Measurements from ENCODE around the gene GGN.
A peak's percentile ranks its signal among the peaks of the same experiment; 100 is the strongest.
"Not testable (repeated sequence)": the region's sequence is repeated elsewhere in the genome, so short reads cannot be mapped to it uniquely, and the experiment has no call there.

Gene GGN, protein sequence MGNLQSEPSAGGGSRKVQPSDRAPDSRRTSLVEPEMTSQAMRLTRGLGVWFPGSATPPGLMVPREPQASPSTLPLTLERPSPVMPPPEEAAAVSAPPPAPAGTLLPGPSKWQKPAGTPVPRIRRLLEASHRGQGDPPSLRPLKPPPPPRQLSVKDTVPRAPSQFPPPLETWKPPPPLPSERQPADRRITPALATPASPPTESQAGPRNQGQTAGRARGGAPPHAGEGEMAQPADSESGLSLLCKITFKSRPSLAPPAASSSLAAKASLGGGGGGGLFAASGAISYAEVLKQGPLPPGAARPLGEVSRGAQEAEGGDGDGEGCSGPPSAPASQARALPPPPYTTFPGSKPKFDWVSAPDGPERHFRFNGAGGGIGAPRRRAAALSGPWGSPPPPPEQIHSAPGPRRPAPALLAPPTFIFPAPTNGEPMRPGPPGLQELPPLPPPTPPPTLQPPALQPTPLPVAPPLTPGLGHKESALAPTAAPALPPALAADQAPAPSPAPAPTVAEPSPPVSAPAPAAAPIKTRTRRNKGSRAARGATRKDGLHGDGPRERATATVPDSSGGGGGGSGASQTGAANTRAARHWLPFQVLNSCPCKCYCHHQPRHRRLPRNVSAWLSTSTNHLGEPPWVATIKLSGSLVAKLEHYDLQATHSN

DNA sequence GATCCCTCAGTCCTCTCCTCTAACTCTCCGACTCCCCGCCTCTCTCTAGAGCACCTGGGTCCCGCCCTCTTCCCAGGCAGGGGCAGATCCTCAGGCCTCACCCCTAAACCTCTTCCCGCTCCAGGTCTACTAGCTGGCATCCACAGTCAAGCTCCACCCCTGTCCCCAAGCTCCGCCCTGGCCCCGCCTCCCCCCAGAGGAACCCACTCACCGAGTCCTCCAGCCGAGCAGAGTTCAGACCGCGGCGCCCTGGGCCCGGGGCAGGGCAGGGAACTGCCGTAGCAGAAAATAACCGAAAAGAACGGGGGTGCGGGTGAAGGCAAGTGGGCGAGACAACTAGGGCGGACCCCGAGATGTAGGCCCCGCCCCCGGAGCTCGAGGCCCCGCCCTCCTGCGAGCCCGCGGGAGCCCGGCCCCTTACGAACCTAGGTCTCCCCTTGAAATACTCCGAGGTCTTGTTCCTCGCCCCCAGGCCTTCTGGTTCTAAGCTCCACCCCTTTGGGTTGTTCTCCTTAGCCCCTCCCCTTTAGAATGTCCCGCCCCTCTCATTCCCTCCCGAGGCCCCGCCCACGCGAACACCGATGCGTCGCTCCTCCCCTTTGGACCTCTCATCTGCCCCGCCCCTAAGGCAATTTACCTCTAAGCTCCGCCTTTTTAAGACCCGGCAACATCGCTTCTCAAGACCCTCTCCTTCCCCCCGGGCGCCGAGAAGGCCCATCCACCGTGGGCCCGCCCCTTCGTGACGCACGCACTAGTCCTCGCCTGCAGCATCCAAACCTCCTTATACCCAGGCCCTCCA lies at the start of gene GGN:
GGN (minus strand) TSS at position 485 of the 799 bp plus-strand sequence. CDS start 773 bp downstream, outside the sequence.
- DNase-seq: peak; percentile 82

DNA sequence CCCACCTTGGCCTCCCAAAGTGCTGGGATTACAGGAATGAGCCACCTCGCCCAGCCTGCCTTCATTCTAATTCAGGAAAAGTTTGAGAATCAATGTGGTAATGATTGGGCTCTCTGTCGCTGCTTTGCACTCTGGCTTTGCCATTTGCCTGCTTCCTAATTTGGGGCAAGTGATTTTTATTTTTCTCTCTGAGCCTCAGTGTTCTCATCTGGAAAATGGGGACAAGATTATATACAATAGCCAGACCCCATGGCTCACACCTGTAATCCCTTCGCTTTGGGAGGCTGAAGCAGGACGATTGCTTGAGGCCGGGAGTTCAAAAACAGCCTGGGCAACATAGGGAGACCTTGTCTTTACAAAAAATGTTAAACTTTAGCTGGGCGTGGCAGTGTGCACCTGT lies 49.5 kb upstream of the GGN start:
- no peak for DNase-seq

DNA sequence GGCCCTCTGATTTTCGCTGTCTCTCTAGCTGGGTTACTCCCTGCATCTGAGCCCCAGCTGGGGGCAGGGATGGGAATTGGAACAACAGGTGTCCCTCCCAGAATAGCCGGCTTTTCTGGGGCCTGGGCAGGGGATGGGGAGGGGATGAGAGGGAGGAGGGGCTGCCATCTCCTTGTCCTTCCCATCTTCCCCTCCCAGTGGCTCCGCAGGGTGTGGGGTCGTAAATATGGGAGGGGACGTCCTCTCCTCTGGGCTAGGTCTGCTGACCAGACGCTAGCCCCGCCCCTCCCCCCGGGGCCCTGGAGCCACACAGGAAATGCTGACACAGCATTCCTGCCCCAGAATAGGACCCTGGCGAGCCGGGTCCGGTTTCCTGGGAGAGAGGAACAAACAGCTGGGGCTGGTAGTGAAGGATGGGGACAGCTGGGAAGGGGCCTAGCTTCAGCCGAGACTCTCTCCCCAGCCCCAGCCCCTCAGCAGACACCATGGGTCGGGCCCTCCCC lies 46.8 kb upstream of the GGN start:
- DNase-seq: no peak

DNA sequence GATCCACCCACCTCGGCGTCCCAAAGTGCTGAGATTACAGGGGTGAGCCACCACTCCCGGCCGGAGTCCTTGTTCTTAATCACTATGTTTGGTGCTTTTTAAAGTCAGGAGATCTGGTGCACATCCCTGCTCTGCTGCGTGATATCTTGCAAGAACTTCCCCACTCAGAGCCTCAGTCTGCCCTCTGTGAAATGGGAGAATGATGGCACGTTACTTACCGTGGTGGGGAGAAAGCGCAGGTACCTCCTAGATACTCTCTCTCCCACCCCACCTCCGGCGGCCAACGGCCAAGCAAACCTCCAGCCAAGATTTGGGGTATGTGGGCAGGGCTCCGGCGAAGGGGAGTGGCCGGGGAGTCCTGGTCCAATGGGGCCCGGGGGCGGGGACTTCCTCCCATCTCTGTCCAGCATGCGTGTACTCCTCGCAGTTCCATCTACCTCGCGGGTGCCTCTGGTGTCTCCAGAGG lies 45.5 kb upstream of the GGN start, which contains the start of gene RYR1:
RYR1 (plus strand) TSS at position 424 of the 466 bp plus-strand sequence. CDS start 139 bp downstream, outside the sequence.
- DNase-seq: peak; percentile 79

DNA sequence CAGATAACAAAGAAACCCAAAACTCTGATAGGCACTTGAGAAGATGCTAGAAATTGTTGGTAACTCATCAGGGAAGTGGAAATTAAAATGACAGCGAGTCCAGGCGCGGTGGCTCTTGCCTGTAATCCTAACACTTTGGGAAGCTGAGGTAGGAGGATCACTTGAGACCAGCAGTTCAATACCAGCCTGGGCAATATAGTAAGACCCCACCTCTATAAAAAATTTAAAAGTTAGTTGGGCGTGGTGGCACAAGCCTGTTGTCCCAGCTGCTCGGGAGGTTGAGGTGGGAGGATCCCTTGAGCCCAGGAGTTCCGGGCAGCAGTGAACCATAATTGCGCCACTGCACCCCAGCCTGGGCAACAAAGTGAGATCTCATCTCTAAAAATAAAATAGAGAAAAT lies 43.1 kb upstream of the GGN start:
- DNase-seq: no peak

DNA sequence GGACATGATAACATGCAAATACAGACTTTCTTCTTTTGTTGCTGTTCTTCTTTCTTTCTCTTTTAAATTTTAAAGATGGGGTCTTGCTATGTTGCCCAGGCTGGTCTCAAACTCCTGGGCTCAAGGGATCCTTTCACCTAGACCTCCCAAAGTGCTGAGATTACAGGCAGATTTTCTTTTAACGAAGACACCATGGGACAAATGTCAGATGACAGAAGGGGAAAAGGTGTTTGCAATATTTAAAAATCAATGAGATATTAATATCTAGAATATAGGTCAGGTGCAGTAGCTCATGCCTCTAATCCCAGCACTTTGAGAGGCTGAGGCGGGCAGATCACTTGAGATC lies 42.0 kb upstream of the GGN start:
- DNase-seq: no peak

DNA sequence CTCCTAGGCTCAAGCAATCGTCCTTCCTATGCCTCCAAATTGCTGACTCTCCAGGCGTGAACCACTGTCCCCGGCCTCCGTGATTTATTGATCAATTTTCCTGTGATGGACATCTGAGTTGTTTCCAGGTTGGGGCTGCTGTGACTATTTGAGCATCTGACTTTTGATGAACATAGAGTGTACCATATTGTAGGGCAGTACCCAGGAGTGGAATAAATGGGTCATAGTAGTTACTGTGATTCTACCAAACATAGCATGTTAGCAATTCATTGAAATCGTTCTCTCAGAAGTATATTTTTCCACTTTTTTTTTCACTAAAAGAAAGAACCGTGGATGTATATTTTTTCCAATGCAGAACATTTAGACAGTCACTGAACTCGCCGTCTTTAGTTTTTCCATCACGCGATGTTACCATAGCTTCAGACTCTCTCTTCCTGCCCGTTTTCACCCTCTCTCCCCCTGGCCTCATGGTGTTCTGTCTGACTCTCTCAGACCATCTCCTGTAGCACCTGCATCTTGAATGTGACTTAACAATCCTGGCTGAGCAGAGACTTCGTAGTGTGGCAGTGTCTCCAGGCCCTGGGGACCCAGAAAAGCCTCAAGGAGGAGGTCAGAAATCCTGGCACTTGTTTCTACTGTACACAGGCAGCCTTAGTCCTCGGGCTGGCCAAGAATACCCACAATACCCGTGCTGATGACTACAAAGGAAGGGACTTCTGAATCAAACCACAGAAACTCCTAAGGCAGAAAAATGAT lies 41.4 kb upstream of the GGN start:
- peak; percentile 67 for DNase-seq

DNA sequence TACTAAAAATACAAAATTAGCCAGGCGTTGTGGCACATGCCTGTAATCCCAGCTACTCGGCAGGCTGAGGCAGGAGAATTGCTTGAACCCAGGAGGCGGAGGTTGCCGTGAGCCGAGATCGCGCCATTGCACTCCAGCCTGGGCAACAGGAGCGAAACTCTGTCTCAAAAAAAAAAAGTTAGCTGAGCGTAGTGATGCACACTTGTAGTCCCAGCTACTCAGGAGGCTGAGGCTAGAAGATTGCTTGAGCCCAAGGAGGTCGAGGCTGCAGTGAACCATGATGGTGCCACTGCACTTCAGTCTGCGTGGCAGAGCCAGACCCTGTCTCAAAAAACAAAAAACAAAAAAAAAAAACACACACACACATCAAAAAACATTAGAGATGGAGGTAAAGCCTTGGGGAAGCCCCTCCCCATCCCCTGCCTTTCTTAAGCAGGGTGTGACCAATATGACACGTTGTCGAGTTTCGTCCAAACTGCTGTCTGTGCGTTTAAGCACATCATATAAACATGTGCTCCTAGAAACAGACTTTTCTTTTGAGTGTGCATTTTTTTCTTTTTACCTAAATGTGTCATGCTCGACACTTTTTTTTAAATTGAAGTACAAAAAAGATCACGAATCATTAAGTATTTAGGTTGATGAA lies 39.3 kb upstream of the GGN start:
- peak; percentile 90 for DNase-seq

DNA sequence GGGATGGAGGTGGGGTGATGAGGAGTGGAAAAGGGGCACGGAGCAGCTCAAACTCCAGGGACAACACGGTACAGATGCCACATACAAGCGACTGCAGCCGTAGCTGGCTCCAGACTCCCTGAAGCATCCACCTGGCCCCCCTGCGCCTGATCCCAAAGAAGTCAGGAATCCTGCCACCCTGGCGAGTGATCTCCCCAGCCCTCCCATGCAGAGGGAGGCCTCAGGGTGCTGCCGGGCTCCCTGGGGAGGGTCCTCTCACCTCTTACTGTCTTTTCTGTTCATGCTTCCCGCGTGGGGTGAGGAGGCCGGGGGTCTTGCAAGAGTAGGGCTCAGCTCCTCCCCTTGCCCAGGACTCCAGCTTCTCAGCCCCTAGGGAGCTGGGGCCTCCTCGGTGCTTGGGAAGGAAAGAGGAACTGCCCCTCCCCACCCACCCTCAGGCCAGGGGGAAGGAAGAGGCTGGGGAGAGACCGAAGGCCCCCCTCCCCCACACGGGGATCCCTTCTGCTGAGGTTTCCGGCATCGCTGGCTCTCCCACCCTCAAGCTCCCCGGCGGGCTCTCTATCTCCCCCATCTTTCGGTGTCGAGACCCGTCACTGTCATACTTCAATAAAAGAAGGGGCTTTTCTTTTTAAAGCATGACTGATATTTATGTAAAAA lies 38.1 kb upstream of the GGN start, which contains the start of gene RASGRP4:
RASGRP4 (minus strand) TSS at position 410 of the 657 bp plus-strand sequence; CDS start at position 282, 128 bp downstream.
- DNase-seq: peak; percentile 72

DNA sequence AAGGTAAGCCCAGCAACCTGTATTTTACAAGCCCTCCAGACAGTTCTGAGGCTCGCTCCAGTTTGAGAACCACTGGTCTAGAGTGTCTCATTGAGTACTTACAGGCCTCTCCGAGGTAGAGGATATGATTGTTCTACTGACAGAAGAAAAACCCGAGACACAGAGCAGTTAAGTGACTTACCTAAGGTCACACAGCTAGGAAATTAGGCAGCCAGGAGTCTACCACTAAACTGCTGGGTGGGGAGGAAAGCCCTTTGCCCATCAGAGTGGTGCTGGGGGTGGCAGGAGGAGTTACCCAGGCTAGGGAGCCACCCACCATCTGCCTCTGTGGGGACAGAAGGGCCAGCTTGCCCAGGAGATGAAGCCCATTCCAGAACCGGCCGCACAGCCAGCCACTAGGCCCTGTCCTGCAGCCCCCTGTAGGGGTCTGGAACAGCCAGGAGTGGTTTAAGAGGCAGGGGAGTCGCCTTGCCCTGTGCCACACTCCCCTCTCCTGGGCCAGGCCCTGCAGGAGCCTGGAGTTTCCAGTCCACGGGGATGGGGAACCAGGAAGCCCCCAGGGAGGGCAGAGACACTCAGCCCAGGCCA lies 37.5 kb upstream of the GGN start:
- no peak for DNase-seq

DNA sequence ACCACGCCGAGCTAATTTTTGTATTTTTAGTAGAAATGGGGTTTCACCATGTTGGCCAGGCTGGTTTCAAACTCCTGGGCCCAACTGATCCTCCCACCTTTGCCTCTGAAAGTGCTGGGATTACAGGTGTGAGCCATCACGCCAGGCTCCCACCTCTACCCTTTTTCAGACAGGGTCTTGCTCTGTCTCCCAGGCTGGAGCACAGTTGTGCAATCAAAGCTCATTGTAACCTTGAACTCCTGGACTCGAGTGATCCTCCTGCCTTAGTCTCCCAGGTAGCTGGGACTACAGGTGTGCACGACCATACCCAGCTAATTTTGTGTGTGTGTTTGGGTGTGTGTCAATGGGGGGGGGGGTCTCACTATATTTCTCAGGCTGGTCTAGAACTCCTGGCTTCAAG lies 36.4 kb upstream of the GGN start:
- DNase-seq: no peak

DNA sequence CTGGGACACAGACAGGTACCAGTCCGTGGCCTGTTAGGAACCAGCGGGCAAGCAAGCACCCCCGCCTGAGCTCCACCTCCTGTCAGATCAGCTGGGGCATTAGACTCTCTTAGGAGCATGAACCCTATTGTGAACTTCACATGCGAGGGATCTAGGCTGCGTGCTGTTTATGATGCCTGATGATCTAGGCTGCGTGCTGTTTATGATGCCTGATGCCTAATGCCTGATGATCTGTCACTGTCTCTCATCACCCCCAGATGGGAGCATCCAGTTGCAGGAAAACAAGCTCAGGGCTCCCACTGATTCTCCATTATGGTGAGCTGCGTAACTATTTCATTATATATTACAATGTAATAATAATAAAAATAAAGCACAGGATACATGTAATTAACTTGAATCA lies 34.6 kb upstream of the GGN start:
- DNase-seq: no peak

DNA sequence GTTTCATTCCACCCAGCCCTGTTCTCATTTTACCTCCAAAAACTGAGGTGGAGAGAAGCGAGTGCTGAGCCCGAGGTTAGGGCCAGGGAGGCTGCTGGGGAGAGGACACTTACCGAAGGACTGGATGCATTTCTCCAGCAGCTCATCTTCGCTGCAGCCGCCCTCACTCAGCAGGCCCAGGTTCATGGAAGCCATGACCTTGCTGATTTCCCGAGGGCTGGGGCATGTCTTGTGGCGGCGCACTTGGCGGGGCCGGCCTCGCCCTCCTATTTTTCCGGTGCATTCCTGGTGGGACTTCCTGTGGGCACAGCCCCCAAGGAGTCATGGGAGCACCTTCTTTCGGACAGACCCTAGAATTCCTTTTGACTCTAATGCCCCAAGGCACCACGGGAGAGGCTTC lies 34.0 kb upstream of the GGN start:
- no peak for DNase-seq

DNA sequence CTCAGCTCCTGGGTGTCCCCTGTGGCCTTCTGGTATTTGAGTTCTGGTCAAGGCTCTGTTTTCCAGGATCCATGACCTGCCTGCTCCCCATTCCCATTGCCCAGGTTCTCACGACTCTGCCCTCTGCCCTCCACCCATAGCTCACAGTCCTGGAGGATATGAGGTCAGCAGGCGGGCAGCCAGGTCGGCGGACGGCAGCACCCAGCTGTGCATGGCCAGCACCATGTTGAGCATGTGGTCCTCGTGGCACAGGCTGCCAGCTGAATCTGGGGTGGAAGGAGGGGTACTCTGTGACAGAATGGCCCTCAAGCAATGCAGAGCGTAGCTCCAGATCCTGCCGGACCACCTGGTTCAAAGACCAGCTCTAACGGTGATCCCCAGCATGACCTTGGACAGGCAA lies 33.1 kb upstream of the GGN start:
- no peak for DNase-seq

DNA sequence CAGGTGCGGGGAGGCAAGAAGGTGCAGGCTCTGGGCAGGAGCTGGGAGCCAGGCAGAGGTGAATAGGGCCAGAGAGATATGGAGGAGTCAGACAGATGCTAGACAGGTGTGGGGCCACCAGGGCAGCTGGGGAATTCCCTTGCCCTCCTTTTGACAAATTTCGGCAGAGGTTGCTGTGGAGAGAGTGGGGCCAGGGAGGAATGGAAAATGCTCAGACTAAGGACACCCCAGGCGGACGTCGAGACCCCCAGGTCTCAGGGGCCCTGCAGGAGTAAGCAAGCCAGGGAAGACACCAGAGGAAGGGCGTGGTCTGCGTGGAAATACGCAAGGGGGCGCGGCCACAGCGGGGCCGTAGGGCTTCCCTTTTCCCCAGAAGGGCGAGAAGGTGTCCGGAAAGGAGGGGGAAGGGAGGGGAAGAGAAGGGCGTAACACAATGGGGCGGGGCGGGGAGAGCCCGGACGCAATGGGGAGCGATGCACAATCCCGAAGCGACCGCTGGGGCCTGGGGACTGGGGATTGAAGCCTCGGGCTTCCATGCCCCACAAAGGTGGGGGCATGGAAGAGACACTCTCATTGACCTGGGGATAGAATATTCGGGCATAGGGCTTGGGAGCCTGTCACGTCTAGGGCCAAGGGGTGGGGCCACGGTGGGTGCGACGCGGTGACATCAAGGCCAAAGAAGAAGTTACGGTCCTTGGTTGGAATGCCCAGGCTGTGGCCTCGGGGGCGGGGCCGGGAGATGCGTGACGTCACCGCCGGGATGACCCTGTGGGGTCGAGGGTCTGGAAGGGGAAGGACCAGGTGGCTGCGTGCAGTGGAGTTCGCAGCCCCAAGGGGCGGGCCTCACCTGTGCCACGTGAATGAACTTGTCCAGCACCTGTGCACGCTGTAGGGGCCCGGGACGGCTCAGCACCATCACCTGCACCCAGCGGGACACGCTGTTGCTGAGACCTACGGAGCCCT lies 30.0 kb upstream of the GGN start:
- peak; percentile 85 for DNase-seq

DNA sequence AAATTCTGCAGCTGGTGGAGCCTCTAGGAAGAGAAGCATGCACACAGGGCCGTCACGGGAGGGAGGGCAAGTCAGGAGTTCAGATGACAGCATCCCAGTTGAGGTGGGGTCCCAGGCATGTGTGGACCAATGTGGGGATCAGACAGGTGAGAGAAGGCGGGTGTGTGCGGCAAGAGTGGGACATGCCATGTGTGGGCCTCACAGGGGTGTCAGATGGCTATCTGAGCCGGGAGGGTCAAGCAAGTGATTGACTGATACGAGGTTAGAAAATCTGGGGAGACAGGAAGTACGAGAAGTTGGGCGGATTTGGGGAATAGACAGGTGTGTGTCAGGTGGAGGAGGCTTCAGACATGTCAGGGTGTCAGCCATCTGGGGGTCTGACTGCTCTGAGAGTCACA lies 29.3 kb upstream of the GGN start:
- DNase-seq: no peak

DNA sequence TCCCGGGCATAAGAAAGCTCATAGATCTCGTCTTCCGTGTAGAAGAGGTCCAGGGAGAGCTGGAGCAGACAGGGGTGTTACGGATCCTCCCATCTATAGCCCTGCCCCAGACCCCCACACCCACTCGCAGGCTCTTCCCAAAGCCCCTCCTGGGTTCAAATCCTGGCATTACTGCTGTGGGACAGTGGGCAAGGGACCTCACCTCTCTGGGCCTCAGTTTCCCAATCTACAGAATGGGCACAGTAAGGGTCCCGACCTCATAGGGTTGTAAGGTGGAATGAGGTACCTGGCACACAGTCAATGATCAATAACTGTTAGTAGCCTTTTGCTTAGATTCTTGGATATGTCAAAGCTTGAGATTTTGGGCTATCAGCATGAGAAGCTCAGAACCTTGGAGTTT lies 25.6 kb upstream of the GGN start:
- DNase-seq: no peak

DNA sequence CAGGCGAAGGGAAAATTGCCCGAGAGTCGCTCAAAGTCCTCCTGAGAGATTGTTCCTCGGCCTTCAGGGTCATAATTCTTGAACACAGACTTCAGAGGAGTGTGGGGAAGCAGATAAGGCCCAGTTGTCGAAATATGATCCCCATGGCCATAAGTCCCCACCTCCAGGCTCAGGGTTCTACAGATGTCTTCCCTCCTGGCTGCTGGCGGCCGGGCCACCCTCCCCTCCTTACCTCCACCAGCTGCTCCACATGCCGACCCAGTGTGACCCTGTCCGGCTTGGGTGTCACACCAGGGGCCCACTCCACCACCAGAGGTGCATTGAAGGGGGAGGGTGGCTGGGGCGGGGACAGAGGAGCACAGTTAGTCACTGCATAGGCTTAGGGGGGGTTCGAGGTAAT lies 25.1 kb upstream of the GGN start:
- DNase-seq: no peak

DNA sequence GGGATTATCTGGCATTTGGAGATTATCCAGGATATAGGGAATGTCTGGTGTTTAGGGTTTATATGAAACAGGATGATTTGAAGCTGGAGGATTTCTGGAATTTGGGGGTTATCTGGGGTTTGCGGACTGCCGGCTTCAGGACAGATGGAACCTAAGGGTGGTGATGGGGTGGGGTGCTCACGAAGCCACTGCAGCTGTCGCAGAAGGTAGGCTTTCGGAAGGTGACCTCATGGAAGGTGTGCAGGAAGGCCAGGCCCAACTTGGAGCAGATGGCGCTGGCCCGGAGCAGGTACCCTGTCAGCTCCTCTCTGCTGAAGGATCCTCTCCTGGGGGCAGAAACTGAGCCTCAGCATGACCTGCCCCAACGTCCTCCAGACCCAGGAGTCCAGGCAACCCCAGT lies 24.7 kb upstream of the GGN start:
- DNase-seq: no peak

DNA sequence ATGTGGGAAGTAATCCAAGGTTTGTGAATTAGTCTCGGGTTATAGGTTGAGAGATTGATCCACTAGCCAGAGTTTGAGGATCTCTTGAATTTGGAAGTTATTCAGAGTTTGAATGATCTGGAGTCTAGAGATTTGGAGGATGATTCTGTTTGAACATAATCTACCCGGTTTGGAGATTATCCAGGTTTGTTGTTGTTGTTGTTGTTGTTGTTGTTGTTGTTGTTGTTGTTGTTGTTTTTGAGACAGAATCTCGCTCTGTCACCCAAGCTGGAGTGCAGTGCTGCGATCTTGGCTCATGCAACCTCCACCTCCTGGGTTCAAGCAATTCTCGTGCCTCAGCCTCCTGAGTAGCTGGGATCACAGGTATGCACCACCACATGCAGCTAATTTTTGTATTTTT lies 24.1 kb upstream of the GGN start:
- not testable (repeated sequence) for DNase-seq

Measured in activated CD4-positive, alpha-beta T cell treated with anti-CD3 and anti-CD28 coated beads, Interleukin-2, Interleukin-6, amounts not matched to agents 100 ng/mL and 50 ng/mL, durations not matched to agents 16 hours and 8 hours (primary cell).